Gastrocnemius medialis (tissue), 4 donors: ENCODE measurements around the gene MED27. TPM values are rescaled to one million over a fixed set of nuclear protein-coding genes. Genes with fewer than 3 reads are reported as not detected.

ENCODE experiments used
- ATAC-seq, 2 donors: fragments of 150-250 bp; one replicate each; pipeline ENCODE4 v1.9.1; 2016
- DNase-seq, 2 donors: peaks; one replicate each; pipeline ENCODE4 v3.0.0-alpha.2; 2019
- H3K27ac ChIP-seq, 4 donors: fragments of 200-600 bp; sonication (generic); 1 replicate in 1 of 4; 2 replicates in 3 of 4; pipeline ENCODE4 v1.5.1; 2016 to 2018; ENCODE audit warnings: mild to moderate bottlenecking in 2 of 4, moderate library complexity in 1 of 4
- H3K27me3 ChIP-seq, 3 donors: fragments of 200-600 bp; sonication (generic) in 2 of 3; 1 replicate in 1 of 3; 2 replicates in 2 of 3; pipeline versions ENCODE4 v1.5.1 to v1.6.0; 2016 to 2019; ENCODE audit warnings: mild to moderate bottlenecking in 1 of 3, moderate library complexity in 1 of 3
- H3K36me3 ChIP-seq, 2 donors: fragments of 200-600 bp; sonication (generic) in 1 of 2; one replicate each; pipeline ENCODE4 v1.5.1; 2017 to 2018
- H3K4me1 ChIP-seq, 2 donors: fragments of 200-600 bp; sonication (generic) in 1 of 2; one replicate each; pipeline ENCODE4 v1.5.1; 2016 to 2017; ENCODE audit warnings: mild to moderate bottlenecking in 2 of 2
- H3K4me3 ChIP-seq, 4 donors: fragments of 200-600 bp; sonication (generic) in 3 of 4; 1 replicate in 1 of 4; 2 replicates in 3 of 4; pipeline ENCODE4 v1.5.1; 2016 to 2019; ENCODE audit warnings: mild to moderate bottlenecking in 2 of 4
- H3K9me3 ChIP-seq, 3 donors: fragments of 200-600 bp; sonication (generic) in 2 of 3; 1 replicate in 1 of 3; 2 replicates in 2 of 3; pipeline ENCODE4 v1.5.1; 2016 to 2019
- POLR2A ChIP-seq, 2 donors: fragments of 450-650 bp; IDR thresholded peaks; one replicate each; pipeline ENCODE4 v1.6.1; 2017; ENCODE audit warnings: antibody characterized with exemption in 2 of 2, mild to moderate bottlenecking in 2 of 2, moderate library complexity in 2 of 2
- in situ Hi-C, 4 donors: fragments of 200-750 bp; cut with MboI; loops; one replicate each; pipeline versions ENCODE4 v1.15.0 to v1.8.0; 2017; ENCODE audit warnings: low sequenced_read_pairs in 4 of 4
- intact Hi-C: fragments of 100-400 bp; cut with DNase I; formaldehyde crosslinking; loops from one replicate; pipeline ENCODE4 v1.15.1; 2023; ENCODE audit warnings: low total_unique reads
- total RNA-seq, 4 donors: library from RNA; depleted of rRNA; stranded (reverse); fragments of >200 nt; gene quantifications; one replicate each; pipeline versions ENCODE4 v1.1.0 to v1.2.3, GENCODE V29; 2016
- TF ChIP-seq, protein P1 (sequence below), 5 experiments: fragments of 450-650 bp in 3 of 5; fragments of 200-600 bp in 2 of 5; sonication (generic) in 2 of 5; IDR thresholded peaks in 4 of 5; conservative IDR thresholded peaks in 1 of 5; 1 replicate in 4 of 5; 2 replicates in 1 of 5; pipeline ENCODE4 v1.5.1; 2016 to 2019; ENCODE audit warnings: antibody characterized with exemption in 5 of 5, mild to moderate bottlenecking in 3 of 5, moderate library complexity in 3 of 5

Gene MED27
- total RNA-seq, 4 donors from 2014 or later = 11.6 to 20.3 (median 13.9) TPM

DNA sequence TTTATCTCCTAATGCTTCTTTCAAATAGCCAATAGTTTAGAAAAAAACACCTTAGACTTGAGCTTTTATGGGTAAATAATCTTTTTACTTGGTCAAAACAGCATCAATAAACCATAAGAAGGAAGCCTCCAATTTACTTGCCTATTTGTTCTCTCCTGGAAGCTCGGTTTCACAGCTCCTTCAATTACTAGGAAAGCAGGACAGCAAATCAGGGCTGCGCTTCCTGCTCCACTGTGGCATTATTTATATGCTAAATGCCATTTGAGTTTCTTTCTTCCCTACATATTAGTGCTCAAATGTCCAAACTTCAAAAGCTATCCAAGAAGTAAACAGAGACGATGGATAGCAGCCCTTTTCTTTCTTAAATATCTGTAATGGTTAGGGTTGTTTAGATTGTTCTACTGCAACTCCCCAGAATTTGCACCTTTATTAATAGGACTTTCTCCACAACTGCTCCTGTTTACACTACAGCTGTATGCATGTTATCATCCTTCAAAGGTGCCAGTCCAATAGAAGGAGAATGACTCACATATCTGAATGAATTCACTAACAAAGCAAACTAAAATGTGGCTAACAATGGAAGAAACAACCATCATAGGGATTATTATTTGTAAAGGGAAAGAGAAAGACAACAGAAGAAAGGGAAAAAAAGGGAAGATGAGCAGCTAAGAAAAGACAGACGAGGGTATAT, 58.7 kb downstream of the MED27 start:
- DNase-seq (no peak), ATAC-seq (no peak)
- Histone ChIP-seq H3K4me1 (peaks cover 25 to 40% of the 10 kb centered on the region in 2 donors), H3K27ac (no peak overlapping the region), H3K9me3 (no peaks in the 10 kb centered on the region), H3K27me3 (no peaks in the 10 kb centered on the region), H3K36me3 (no peaks in the 10 kb centered on the region), H3K4me3 (no peak overlapping the region)
- TF ChIP-seq, protein P1, sequence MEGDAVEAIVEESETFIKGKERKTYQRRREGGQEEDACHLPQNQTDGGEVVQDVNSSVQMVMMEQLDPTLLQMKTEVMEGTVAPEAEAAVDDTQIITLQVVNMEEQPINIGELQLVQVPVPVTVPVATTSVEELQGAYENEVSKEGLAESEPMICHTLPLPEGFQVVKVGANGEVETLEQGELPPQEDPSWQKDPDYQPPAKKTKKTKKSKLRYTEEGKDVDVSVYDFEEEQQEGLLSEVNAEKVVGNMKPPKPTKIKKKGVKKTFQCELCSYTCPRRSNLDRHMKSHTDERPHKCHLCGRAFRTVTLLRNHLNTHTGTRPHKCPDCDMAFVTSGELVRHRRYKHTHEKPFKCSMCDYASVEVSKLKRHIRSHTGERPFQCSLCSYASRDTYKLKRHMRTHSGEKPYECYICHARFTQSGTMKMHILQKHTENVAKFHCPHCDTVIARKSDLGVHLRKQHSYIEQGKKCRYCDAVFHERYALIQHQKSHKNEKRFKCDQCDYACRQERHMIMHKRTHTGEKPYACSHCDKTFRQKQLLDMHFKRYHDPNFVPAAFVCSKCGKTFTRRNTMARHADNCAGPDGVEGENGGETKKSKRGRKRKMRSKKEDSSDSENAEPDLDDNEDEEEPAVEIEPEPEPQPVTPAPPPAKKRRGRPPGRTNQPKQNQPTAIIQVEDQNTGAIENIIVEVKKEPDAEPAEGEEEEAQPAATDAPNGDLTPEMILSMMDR (IDR thresholded peaks at IDR 0.05 in 4 of 5, conservative IDR thresholded peaks at IDR 0.05 in 1 of 5) = no peak
- TF ChIP-seq POLR2A (IDR thresholded peaks at IDR 0.05) = no peak
- in situ Hi-C loops = no loop called here
- intact Hi-C loops = no loop called here

DNA sequence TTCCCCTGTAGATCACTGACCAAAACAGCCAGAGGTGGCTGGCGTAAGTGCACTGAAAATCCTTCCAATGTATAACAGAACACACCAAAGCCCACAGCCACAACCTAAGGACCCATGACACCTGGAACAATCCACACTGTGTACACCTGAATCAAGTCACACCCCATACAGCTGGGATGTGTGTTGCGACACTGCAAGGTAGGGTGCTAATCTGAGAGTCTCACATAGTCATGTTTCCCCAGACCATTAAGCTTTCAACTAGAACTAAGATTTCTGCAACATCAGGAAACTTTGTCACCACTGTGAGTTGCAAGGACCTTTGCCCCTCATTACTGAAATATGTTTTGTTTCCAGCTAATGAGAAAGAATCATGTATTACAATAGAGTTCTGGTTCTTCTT, 59.4 kb downstream of the MED27 start:
- Histone ChIP-seq H3K9me3 (no peaks in the 10 kb centered on the region), H3K27me3 (no peaks in the 10 kb centered on the region), H3K27ac (no peak overlapping the region), H3K4me3 (no peak overlapping the region), H3K4me1 (peaks cover 25 to 40% of the 10 kb centered on the region in 2 donors), H3K36me3 (no peaks in the 10 kb centered on the region)
- intact Hi-C loops (no loop called here), in situ Hi-C loops (no loop called here)
- DNase-seq (no peak), ATAC-seq (no peak)
- no peak for TF ChIP-seq POLR2A (IDR thresholded peaks at IDR 0.05)
- TF ChIP-seq, protein P1 (IDR thresholded peaks at IDR 0.05 in 4 of 5, conservative IDR thresholded peaks at IDR 0.05 in 1 of 5) = no peak

DNA sequence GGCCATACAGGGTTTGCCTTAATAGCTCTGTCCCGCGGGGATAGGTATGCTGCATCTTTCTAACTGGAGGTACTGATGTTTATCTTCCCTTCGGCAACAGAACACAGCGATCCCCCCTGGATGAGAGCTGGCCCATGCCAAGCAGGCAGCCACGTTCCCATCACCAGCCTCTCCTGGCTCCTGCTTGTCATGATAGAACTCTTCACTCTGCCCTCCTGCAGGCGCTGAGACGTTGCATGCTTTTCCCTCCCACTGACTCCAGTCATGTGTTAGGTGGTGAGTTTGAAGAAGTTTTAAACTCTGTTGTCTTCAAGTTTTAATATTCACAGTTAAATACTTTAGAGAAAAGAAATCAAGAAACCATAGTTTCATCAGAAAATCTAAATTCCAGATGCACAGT, 60.0 kb downstream of the MED27 start:
- no peaks in the 10 kb centered on the region for H3K36me3 ChIP-seq
- peaks cover 25 to 40% of the 10 kb centered on the region in 2 donors for H3K4me1 ChIP-seq
- H3K27ac ChIP-seq = no peak overlapping the region
- TF ChIP-seq, protein P1 (IDR thresholded peaks at IDR 0.05 in 4 of 5, conservative IDR thresholded peaks at IDR 0.05 in 1 of 5) = no peak
- no peak for TF ChIP-seq POLR2A (IDR thresholded peaks at IDR 0.05)
- in situ Hi-C loops = no loop called here
- no peaks in the 10 kb centered on the region for H3K27me3 ChIP-seq
- no peaks in the 10 kb centered on the region for H3K9me3 ChIP-seq
- intact Hi-C loops = no loop called here
- no peak for ATAC-seq
- no peak for DNase-seq
- no peak overlapping the region for H3K4me3 ChIP-seq

DNA sequence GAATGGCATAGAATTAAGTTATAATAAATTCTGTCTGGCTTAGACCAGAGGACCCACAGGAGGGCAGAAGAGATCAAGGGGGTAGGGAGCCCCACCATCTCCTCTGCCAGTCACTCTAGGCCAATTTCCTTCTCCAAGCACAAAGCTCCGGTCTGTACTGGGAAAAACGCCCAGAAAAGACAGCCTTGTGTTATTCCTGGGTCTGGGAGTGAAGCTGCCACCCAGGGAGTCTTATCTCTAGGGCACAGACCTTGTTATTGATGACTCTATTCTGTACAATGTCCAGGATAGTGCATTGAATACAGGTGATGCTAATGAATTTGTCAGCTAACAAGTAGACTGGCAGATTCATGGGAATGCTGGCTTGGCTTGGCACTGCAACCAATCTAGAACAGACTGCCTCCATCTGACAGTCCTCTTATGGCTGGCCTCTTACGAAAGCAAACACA, 60.7 kb downstream of the MED27 start:
- Histone ChIP-seq H3K27me3 (no peaks in the 10 kb centered on the region), H3K36me3 (no peaks in the 10 kb centered on the region), H3K27ac (no peak overlapping the region), H3K9me3 (no peaks in the 10 kb centered on the region), H3K4me3 (no peak overlapping the region), H3K4me1 (peaks cover 25 to 35% of the 10 kb centered on the region in 2 donors)
- in situ Hi-C loops = no loop called here
- DNase-seq (no peak), ATAC-seq (no peak)
- no peak for TF ChIP-seq POLR2A (IDR thresholded peaks at IDR 0.05)
- TF ChIP-seq, protein P1 (IDR thresholded peaks at IDR 0.05 in 4 of 5, conservative IDR thresholded peaks at IDR 0.05 in 1 of 5) = no peak
- intact Hi-C loops = no loop called here
